HG02759 (cell line): Measurements from ENCODE around the gene MPZL1.
"Not testable (repeated sequence)": the region's sequence is repeated elsewhere in the genome, so short reads cannot be mapped to it uniquely, and the experiment has no call there.

Source experiments
- ATAC-seq: cut with Tn5 transposase; IDR thresholded peaks from one replicate; pipeline ENCODE4 v1.9.1; 2021; ENCODE audit warnings: mild to moderate bottlenecking, moderate library complexity; ENCODE audit not compliant: unreplicated experiment

MPZL1 gene

GRCh38 chr1:167718914-167719691 is 2.7 kb upstream of the MPZL1 start:
- no peak for ATAC-seq

- ATAC-seq = not testable (repeated sequence)
Measured at GRCh38 chr1:167719715-167720421, 1.9 kb upstream of the MPZL1 start.

GRCh38 chr1:167720965-167721616 is 691 bp upstream of the MPZL1 start:
- no peak for ATAC-seq

- peak; percentile 44 for ATAC-seq
Measured at GRCh38 chr1:167722152-167722869, 529 bp downstream of the MPZL1 start.

GRCh38 chr1:167722870-167723251 is 1.1 kb downstream of the MPZL1 start:
- ATAC-seq = no peak

GRCh38 chr1:167723707-167724323 is 2.0 kb downstream of the MPZL1 start:
- no peak for ATAC-seq

- ATAC-seq = no peak
Measured at GRCh38 chr1:167726008-167726407, 4.2 kb downstream of the MPZL1 start.

- no peak for ATAC-seq
Measured at GRCh38 chr1:167728818-167729410, 7.1 kb downstream of the MPZL1 start.

GRCh38 chr1:167734227-167734626 is 12.4 kb downstream of the MPZL1 start:
- no peak for ATAC-seq

GRCh38 chr1:167734841-167735240 is 13.1 kb downstream of the MPZL1 start:
- no peak for ATAC-seq

GRCh38 chr1:167737169-167737568 is 15.4 kb downstream of the MPZL1 start:
- ATAC-seq = no peak

GRCh38 chr1:167738158-167738557 is 16.4 kb downstream of the MPZL1 start:
- ATAC-seq = no peak

GRCh38 chr1:167739752-167740151 is 18.0 kb downstream of the MPZL1 start:
- no peak for ATAC-seq

- ATAC-seq = not testable (repeated sequence)
Measured at GRCh38 chr1:167741103-167741502, 19.3 kb downstream of the MPZL1 start.

GRCh38 chr1:167742392-167743057 is 20.7 kb downstream of the MPZL1 start:
- not testable (repeated sequence) for ATAC-seq

GRCh38 chr1:167744901-167745300 is 23.1 kb downstream of the MPZL1 start:
- ATAC-seq = no peak

GRCh38 chr1:167746013-167746672 is 24.4 kb downstream of the MPZL1 start:
- no peak for ATAC-seq

- no peak for ATAC-seq
Measured at GRCh38 chr1:167746988-167747655, 25.3 kb downstream of the MPZL1 start.

- ATAC-seq = no peak
Measured at GRCh38 chr1:167747988-167748387, 26.2 kb downstream of the MPZL1 start.
